ENCODE results near the gene MEG3. TPM values are rescaled to one million over a fixed set of nuclear protein-coding genes. Genes with fewer than 3 reads are reported as not detected.

Gene MEG3
- total RNA-seq, 1 donor from 2014 or later, result not detected

DNA sequence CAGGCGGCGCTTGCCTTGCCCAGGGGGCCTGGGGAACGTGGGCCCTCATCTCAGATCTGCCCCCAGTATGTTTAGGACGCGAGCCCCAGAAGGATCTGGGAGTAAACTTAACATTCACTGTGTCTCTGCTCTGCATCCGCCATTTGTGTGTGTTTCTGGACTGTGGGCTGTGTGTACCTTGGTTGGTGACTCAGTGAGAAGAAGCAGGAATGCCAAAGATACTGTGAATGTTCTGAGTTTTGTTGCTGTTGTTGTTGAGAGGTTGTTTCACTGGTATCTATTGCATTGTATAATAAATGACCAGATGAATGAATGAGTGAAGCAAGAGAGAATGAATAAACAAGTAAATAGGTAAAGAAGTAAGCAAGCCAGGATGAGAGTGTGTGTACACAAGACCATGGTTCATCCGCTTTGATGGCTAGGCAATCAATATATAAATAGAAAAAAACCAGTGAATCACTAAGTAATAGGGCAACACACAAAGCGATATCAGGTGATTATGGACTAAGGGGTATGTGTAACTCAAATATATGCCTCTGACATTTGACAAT lies 20.5 kb downstream of the MEG3 start:
- intact Hi-C loops (cut with micrococcal nuclease), result no loop called here

DNA sequence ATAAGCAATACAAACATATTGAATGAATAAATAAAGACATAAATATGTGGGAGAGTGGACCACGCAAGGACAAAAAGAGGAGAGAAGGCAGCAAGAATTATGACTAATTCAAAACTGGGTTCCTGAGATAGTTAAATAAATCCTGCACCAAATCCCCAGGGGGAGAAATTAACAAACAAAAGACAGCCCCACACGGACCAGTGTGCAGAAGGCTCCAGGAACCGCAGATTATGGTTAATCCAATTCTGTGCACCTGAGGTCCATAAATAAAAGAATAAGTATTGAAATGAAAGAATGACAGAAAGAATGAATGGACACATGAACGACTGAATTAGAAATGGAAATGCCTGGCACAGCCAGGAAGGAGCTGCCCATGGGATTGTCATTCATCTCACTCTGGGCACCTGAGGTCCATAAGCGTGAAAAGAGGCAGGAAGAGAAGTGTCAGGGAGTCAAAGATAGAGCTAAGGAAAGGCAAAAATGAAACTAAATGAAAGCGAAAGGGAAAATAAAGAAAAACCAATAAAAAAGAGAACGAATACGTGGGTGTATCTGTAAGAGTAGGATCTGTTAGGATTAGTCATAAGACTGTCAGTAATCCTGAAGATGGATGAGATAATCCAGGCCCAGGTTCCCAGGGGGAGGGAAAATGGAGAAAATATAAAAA lies 23.3 kb downstream of the MEG3 start:
- intact Hi-C loops (cut with micrococcal nuclease), result no loop called here

DNA sequence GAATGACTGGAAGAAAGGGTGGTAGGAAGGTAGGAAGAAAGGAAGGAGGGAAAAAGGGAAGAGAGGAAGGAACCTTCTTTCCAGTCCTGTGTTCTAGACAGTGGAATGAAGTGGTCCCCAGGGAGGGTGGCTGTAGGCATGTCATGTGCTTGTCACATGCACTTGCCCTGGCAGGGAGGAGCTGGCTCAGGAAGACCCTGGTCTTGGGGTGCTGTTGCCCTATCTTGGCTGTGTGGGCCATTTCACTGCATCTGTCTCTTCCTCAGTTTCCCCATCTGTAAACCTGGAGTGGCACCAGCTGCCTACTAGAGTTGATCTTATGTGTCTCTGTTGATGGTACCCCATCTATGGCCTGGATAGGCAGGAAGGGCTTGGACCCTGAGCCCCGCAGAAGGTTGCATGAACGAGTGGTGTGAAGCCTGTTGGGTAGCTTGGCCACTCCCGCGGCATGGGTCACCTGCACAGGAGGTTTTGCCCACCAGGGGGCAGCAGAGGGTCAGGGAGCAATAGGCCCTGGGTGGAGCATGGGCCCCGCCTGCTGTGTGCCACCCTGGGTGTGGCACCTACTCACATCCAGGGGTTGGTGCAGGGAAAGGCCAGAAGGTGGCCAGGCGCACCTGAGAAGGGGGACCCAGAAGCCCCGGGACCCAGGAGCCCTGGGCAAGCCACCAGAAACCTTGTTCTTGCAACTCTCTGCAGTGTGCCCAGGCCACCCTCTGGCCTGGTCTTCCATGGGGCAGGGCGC lies 25.1 kb downstream of the MEG3 start:
- intact Hi-C loops (cut with micrococcal nuclease), result loop anchor here (1.0 to 10.0 kb wide), 2 partner anchors 384 to 777 kb away; no protein-coding TSS in a partner anchor

- intact Hi-C loops (cut with micrococcal nuclease), result loop anchor here (1.0 to 10.0 kb wide), 2 partner anchors 383 to 777 kb away; no protein-coding TSS in a partner anchor
These were observed 25.6 kb downstream of the MEG3 start for GRCh38 chr14:100851586-100851916.

DNA sequence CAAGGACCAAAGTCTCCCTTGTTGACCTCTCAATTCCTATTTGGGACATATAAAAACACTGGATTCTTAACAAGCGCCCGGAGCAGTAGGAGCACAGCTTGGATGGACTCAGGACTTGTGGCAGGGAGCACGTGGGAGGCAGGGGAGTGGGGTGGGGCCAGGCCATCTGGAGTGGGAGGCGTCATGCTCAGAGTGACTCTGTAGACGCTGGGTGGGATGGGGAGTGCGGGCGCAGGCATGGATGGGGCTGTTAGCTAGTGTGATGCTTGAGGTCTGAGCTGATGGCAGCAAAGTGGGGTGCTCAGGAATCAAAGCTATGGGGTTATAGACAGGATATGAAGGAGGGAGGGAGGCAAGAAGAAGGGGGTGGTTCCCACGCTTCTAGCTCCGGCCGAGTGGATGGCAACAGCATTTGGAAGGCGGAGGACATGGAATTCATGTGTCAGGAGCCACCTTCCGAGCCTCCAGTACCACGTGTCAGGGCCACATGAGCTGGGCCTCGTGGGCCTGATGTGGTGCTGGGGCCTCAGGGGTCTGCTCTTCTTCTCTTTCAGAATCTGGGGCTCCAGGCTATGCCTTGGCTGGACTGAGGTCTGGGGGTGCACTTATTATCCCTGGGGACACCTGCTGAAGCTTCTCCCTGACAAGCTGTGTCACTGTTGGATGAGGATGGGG lies 26.2 kb downstream of the MEG3 start:
- intact Hi-C loops (cut with micrococcal nuclease), result loop anchor here (1.0 to 10.0 kb wide), 2 partner anchors 383 to 776 kb away; no protein-coding TSS in a partner anchor

GRCh38 chr14:100854435-100854834 lies 28.5 kb downstream of the MEG3 start:
- intact Hi-C loops (cut with micrococcal nuclease), result loop anchor here (10.0 kb wide), 1 partner anchor 380 kb away; no protein-coding TSS in a partner anchor

- intact Hi-C loops (cut with micrococcal nuclease), result loop anchor here (10.0 kb wide), 1 partner anchor 379 kb away; no protein-coding TSS in a partner anchor
These were observed 29.5 kb downstream of the MEG3 start for GRCh38 chr14:100855256-100855930.

GRCh38 chr14:100856056-100856950 lies 30.4 kb downstream of the MEG3 start:
- intact Hi-C loops (cut with micrococcal nuclease), result loop anchor here (10.0 kb wide), 1 partner anchor 378 kb away; no protein-coding TSS in a partner anchor

DNA sequence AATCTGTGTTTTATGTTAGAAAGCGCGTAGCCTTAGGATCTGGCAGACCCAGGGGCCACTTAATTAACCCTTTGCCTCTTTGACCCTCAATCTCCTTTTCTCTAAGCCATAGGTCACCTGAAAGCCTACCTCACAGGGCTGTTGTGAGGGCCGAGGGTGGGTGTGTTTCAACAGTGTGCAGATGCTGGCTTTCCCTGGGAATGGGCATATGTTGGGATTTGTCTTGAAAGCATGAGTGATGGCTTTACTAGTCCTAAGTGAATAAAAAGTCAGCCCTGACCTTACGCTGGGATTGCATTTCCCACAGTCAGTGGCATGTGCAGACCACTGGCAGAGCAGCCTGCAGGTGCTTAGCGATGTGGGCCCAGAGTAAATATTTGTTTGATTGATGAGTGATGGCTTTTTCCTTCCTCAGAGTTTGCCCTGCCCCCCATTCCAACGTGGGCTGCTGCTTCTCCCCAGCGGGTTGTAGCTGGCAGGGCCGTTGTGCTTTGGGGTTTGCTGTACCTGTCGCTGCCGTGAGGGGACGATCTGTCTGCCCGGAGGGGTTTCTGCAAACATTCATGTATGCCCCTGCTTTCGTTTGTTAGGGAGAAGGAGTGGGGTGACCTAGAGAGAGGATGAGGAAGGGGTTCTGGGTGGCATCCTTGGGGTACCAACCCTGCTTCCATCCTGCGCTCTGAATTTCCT lies 31.5 kb downstream of the MEG3 start:
- intact Hi-C loops (cut with micrococcal nuclease), result loop anchor here (10.0 kb wide), 1 partner anchor 377 kb away; no protein-coding TSS in a partner anchor

GRCh38 chr14:100857923-100858837 lies 32.3 kb downstream of the MEG3 start:
- intact Hi-C loops (cut with micrococcal nuclease), result loop anchor here (10.0 kb wide), 1 partner anchor 377 kb away; no protein-coding TSS in a partner anchor

GRCh38 chr14:100858838-100859220 lies 32.9 kb downstream of the MEG3 start:
- intact Hi-C loops (cut with micrococcal nuclease), result loop anchor here (10.0 kb wide), 1 partner anchor 376 kb away; no protein-coding TSS in a partner anchor

- intact Hi-C loops (cut with micrococcal nuclease), result loop anchor here (10.0 kb wide), 1 partner anchor 375 kb away; no protein-coding TSS in a partner anchor
These were observed 33.9 kb downstream of the MEG3 start for GRCh38 chr14:100859781-100860180.

DNA sequence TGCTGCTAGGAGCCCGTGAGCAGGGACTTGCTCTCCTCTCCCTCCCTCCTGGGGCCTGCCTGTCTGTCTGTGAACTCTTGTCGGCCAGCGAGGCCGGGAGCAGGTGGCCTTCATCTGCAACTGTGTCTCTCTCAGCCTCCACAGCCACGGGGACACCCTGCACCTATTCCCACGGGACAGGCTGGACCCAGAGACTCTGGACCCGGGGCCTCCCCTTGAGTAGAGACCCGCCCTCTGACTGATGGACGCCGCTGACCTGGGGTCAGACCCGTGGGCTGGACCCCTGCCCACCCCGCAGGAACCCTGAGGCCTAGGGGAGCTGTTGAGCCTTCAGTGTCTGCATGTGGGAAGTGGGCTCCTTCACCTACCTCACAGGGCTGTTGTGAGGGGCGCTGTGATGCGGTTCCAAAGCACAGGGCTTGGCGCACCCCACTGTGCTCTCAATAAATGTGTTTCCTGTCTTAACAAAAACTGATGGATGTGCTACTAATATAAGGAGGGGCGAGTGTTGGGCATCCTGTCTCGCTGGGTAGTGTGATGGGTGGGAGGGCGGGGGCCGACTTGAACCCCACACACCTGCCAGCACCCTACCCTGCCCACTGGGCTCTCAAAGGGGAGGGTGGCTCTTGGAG lies 34.8 kb downstream of the MEG3 start:
- intact Hi-C loops (cut with micrococcal nuclease), result no loop called here

DNA sequence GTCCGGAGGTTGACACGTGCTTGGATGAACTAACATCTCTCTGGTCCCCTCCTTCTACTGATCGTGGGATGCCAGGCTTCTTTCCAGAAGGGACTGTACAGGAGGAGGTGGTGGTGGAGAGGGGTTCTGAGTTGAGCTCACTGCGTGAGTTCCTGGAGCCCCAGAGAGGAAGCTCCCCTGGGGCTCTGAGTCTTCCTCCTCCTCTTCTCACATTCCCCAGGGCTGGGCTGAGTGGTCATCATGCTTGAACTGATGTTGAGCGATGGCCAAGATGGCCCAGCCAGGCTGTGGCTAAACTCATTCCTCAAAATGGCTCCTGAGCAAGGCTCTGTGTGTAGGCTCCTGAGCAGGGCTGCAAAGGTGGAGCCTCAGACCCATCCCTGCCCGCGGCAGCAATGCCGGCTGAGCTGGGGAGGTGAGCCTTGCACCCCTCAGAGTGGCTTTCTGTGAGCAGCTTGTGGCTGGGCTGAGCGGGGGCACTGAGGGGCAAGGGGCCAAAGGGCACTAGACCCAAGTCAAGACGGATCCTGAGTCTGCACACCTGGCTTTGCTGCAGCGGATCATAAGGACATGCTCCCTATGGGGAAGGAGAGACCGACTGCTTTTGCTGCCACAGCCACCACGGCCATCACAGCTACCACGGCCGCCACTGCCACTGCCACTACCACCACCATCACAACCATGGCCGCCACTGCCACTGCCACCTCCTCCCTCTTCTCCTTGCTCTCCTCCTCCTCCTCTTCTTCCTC lies 35.4 kb downstream of the MEG3 start:
- intact Hi-C loops (cut with micrococcal nuclease), result no loop called here

GRCh38 chr14:100861937-100862247 lies 36.0 kb downstream of the MEG3 start:
- intact Hi-C loops (cut with micrococcal nuclease), result no loop called here

DNA sequence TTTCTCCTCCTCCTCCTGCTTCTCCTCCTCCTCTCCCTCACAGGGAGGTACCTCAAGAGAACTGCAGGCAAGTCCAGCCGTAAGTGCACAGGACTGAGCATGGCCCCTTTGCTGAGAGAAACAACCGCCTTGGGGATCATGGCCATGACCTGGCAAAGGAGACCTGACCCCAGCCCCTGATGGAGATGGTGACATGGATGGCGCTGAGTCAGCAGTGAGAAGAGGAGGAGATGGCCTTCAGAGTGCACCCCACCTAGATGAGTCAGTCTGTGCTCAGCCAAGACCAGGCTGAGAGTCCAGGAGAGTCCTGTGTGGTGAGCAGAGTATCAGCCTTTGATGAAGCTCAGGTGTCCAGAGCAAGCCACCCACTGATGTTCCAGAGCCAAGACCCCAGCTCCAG lies 36.4 kb downstream of the MEG3 start:
- intact Hi-C loops (cut with micrococcal nuclease), result no loop called here

DNA sequence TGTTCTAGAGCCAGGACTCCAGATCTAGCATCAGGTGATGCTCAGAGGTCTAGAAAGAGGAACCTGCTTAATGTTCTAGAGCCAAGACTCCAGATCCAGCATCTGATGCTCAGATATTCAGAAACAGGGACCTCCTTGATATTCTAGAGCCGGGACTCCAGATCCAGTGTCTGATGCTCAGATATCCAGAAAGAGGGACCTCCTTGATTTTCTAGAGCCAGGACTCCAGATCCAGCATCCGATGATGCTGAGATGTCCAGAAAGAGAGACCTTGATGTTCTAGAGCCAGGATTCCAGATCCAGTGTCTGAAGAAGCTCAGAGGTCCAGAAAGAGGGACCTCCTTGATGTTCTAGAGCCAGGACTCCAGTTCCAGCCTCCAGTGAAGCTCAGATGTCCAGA lies 36.9 kb downstream of the MEG3 start:
- intact Hi-C loops (cut with micrococcal nuclease), result no loop called here
